Peyer's patch (tissue), 4 donors: ENCODE measurements around the gene EPHA6.

ENCODE experiments used
- POLR2A ChIP-seq, 2 donors: fragments of 450-650 bp; IDR thresholded peaks; one replicate each; pipeline ENCODE4 v1.5.1; 2017; ENCODE audit warnings: antibody characterized with exemption in 2 of 2, mild to moderate bottlenecking in 2 of 2, moderate library complexity in 2 of 2
- TF ChIP-seq, protein P1 (sequence below), 6 experiments: fragments of 450-650 bp in 4 of 6; fragments of 200-600 bp in 2 of 6; sonication (generic) in 1 of 6; IDR thresholded peaks; one replicate each; pipeline ENCODE4 v1.5.1; 2017 to 2019; ENCODE audit warnings: antibody characterized with exemption in 6 of 6, mild to moderate bottlenecking in 3 of 6, moderate library complexity in 1 of 6

DNA sequence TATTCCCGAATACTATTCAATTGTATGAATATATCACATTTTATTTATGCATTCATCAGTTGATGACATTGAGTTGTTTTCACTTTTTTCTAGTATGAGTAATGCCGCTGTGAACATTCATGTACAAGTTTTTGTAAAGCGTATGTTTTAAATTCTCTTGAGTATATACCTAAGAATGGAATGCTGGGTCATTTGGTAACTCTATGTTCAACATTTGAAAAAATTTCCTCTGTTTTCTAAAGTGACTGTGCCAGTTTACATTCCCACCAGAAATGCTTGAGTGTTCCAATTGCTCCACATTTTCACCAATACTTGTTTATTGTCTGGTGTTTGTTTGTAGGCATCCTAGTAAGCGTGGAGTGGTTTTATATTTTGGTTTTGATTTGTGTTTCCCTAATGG lies 144.5 kb downstream of the EPHA6 start:
- TF ChIP-seq, protein P1, sequence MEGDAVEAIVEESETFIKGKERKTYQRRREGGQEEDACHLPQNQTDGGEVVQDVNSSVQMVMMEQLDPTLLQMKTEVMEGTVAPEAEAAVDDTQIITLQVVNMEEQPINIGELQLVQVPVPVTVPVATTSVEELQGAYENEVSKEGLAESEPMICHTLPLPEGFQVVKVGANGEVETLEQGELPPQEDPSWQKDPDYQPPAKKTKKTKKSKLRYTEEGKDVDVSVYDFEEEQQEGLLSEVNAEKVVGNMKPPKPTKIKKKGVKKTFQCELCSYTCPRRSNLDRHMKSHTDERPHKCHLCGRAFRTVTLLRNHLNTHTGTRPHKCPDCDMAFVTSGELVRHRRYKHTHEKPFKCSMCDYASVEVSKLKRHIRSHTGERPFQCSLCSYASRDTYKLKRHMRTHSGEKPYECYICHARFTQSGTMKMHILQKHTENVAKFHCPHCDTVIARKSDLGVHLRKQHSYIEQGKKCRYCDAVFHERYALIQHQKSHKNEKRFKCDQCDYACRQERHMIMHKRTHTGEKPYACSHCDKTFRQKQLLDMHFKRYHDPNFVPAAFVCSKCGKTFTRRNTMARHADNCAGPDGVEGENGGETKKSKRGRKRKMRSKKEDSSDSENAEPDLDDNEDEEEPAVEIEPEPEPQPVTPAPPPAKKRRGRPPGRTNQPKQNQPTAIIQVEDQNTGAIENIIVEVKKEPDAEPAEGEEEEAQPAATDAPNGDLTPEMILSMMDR (IDR thresholded peaks at IDR 0.05), result no peak
- no peak for TF ChIP-seq POLR2A (IDR thresholded peaks at IDR 0.05)
